ENCODE measurements around the gene PAPPA2.

Gene PAPPA2

GRCh38 chr1:176831150-176831549, 368.2 kb downstream of the PAPPA2 start:
- Histone ChIP-seq H3K27me3 (ENCODE audit: control insufficient read depth, insufficient read depth, low read length) (no peaks in the 10 kb centered on the region), H3K9me3 (ENCODE audit: control insufficient read depth, insufficient read depth, low read length) (no peaks in the 10 kb centered on the region), H3K27ac (ENCODE audit: low read depth, low read length) (no peak overlapping the region), H3K4me3 (ENCODE audit: low read depth, low read length) (no peak overlapping the region), H3K36me3 (ENCODE audit: control insufficient read depth, insufficient read depth, low read length) (no peaks in the 10 kb centered on the region), H3K9ac (ENCODE audit: low read depth, low read length) (no peak overlapping the region), H3K4me1 (ENCODE audit: control insufficient read depth, insufficient read depth, low read length) (no peaks in the 10 kb centered on the region)

- no peaks in the 10 kb centered on the region for H3K27me3 ChIP-seq (ENCODE audit: control insufficient read depth, insufficient read depth, low read length)
- no peaks in the 10 kb centered on the region for H3K4me1 ChIP-seq (ENCODE audit: control insufficient read depth, insufficient read depth, low read length)
- no peak overlapping the region for H3K4me3 ChIP-seq (ENCODE audit: low read depth, low read length)
- no peaks in the 10 kb centered on the region for H3K9me3 ChIP-seq (ENCODE audit: control insufficient read depth, insufficient read depth, low read length)
- H3K27ac ChIP-seq (ENCODE audit: low read depth, low read length) = no peak overlapping the region
- H3K36me3 ChIP-seq (ENCODE audit: control insufficient read depth, insufficient read depth, low read length) = no peaks in the 10 kb centered on the region
- H3K9ac ChIP-seq (ENCODE audit: low read depth, low read length) = no peak overlapping the region
Measured at GRCh38 chr1:176837708-176838107, 374.7 kb downstream of the PAPPA2 start.

- Histone ChIP-seq H3K9ac (ENCODE audit: low read depth, low read length) (no peak overlapping the region), H3K36me3 (ENCODE audit: control insufficient read depth, insufficient read depth, low read length) (no peaks in the 10 kb centered on the region), H3K27me3 (ENCODE audit: control insufficient read depth, insufficient read depth, low read length) (no peaks in the 10 kb centered on the region), H3K9me3 (ENCODE audit: control insufficient read depth, insufficient read depth, low read length) (no peaks in the 10 kb centered on the region), H3K27ac (ENCODE audit: low read depth, low read length) (no peak overlapping the region), H3K4me1 (ENCODE audit: control insufficient read depth, insufficient read depth, low read length) (no peaks in the 10 kb centered on the region), H3K4me3 (ENCODE audit: low read depth, low read length) (no peak overlapping the region)
Measured at GRCh38 chr1:176838276-176838995, 375.5 kb downstream of the PAPPA2 start.

- Histone ChIP-seq H3K4me1 (ENCODE audit: control insufficient read depth, insufficient read depth, low read length) (no peaks in the 10 kb centered on the region), H3K9me3 (ENCODE audit: control insufficient read depth, insufficient read depth, low read length) (no peaks in the 10 kb centered on the region), H3K9ac (ENCODE audit: low read depth, low read length) (no peak overlapping the region)
Measured at GRCh38 chr1:176839216-176839615, 376.2 kb downstream of the PAPPA2 start.

GRCh38 chr1:176841238-176841637, 378.3 kb downstream of the PAPPA2 start:
- H3K4me1 ChIP-seq (ENCODE audit: control insufficient read depth, insufficient read depth, low read length) = peaks cover 4% of the 10 kb centered on the region; the same call in 1 of the 2 replicates
- H3K27me3 ChIP-seq (ENCODE audit: control insufficient read depth, insufficient read depth, low read length) = no peaks in the 10 kb centered on the region
- no peak overlapping the region for H3K9ac ChIP-seq (ENCODE audit: low read depth, low read length)
- H3K4me3 ChIP-seq (ENCODE audit: low read depth, low read length) = no peak overlapping the region
- H3K36me3 ChIP-seq (ENCODE audit: control insufficient read depth, insufficient read depth, low read length) = no peaks in the 10 kb centered on the region
- no peaks in the 10 kb centered on the region for H3K9me3 ChIP-seq (ENCODE audit: control insufficient read depth, insufficient read depth, low read length)
- H3K27ac ChIP-seq (ENCODE audit: low read depth, low read length) = no peak overlapping the region

More at GRCh38 chr1:176839216-176839615, 376.2 kb downstream of the PAPPA2 start:
- Histone ChIP-seq H3K27ac (ENCODE audit: low read depth, low read length) (no peak overlapping the region), H3K4me3 (ENCODE audit: low read depth, low read length) (no peak overlapping the region), H3K36me3 (ENCODE audit: control insufficient read depth, insufficient read depth, low read length) (no peaks in the 10 kb centered on the region), H3K27me3 (ENCODE audit: control insufficient read depth, insufficient read depth, low read length) (no peaks in the 10 kb centered on the region)

GRCh38 chr1:176843352-176844297, 380.6 kb downstream of the PAPPA2 start:
- H3K4me3 ChIP-seq (ENCODE audit: low read depth, low read length) = no peak overlapping the region
- H3K4me1 ChIP-seq (ENCODE audit: control insufficient read depth, insufficient read depth, low read length) = peaks cover 4% of the 10 kb centered on the region; the same call in 1 of the 2 replicates
- no peaks in the 10 kb centered on the region for H3K36me3 ChIP-seq (ENCODE audit: control insufficient read depth, insufficient read depth, low read length)
- H3K27ac ChIP-seq (ENCODE audit: low read depth, low read length) = no peak overlapping the region
- H3K9ac ChIP-seq (ENCODE audit: low read depth, low read length) = no peak overlapping the region
- H3K9me3 ChIP-seq (ENCODE audit: control insufficient read depth, insufficient read depth, low read length) = no peaks in the 10 kb centered on the region
- no peaks in the 10 kb centered on the region for H3K27me3 ChIP-seq (ENCODE audit: control insufficient read depth, insufficient read depth, low read length)

GRCh38 chr1:176847052-176847451, 384.1 kb downstream of the PAPPA2 start:
- no peaks in the 10 kb centered on the region for H3K9me3 ChIP-seq (ENCODE audit: control insufficient read depth, insufficient read depth, low read length)
- no peaks in the 10 kb centered on the region for H3K36me3 ChIP-seq (ENCODE audit: control insufficient read depth, insufficient read depth, low read length)
- H3K27ac ChIP-seq (ENCODE audit: low read depth, low read length) = no peak overlapping the region
- H3K4me1 ChIP-seq (ENCODE audit: control insufficient read depth, insufficient read depth, low read length) = peaks cover 4% of the 10 kb centered on the region; the same call in 1 of the 2 replicates
- no peak overlapping the region for H3K4me3 ChIP-seq (ENCODE audit: low read depth, low read length)
- H3K9ac ChIP-seq (ENCODE audit: low read depth, low read length) = no peak overlapping the region
- H3K27me3 ChIP-seq (ENCODE audit: control insufficient read depth, insufficient read depth, low read length) = no peaks in the 10 kb centered on the region

- Histone ChIP-seq H3K36me3 (ENCODE audit: control insufficient read depth, insufficient read depth, low read length) (no peaks in the 10 kb centered on the region), H3K9ac (ENCODE audit: low read depth, low read length) (no peak overlapping the region), H3K9me3 (ENCODE audit: control insufficient read depth, insufficient read depth, low read length) (no peaks in the 10 kb centered on the region), H3K27me3 (ENCODE audit: control insufficient read depth, insufficient read depth, low read length) (no peaks in the 10 kb centered on the region), H3K4me3 (ENCODE audit: low read depth, low read length) (no peak overlapping the region), H3K4me1 (ENCODE audit: control insufficient read depth, insufficient read depth, low read length) (peaks cover 4% of the 10 kb centered on the region; the same call in 1 of the 2 replicates), H3K27ac (ENCODE audit: low read depth, low read length) (no peak overlapping the region)
Measured at GRCh38 chr1:176849281-176849680, 386.3 kb downstream of the PAPPA2 start.

GRCh38 chr1:176850871-176851270, 387.9 kb downstream of the PAPPA2 start:
- Histone ChIP-seq H3K9ac (ENCODE audit: low read depth, low read length) (no peak overlapping the region), H3K9me3 (ENCODE audit: control insufficient read depth, insufficient read depth, low read length) (no peaks in the 10 kb centered on the region), H3K27me3 (ENCODE audit: control insufficient read depth, insufficient read depth, low read length) (no peaks in the 10 kb centered on the region), H3K27ac (ENCODE audit: low read depth, low read length) (no peak overlapping the region), H3K36me3 (ENCODE audit: control insufficient read depth, insufficient read depth, low read length) (no peaks in the 10 kb centered on the region), H3K4me1 (ENCODE audit: control insufficient read depth, insufficient read depth, low read length) (no peaks in the 10 kb centered on the region), H3K4me3 (ENCODE audit: low read depth, low read length) (no peak overlapping the region)

- no peaks in the 10 kb centered on the region for H3K9me3 ChIP-seq (ENCODE audit: control insufficient read depth, insufficient read depth, low read length)
- no peak overlapping the region for H3K4me3 ChIP-seq (ENCODE audit: low read depth, low read length)
- H3K36me3 ChIP-seq (ENCODE audit: control insufficient read depth, insufficient read depth, low read length) = no peaks in the 10 kb centered on the region
- no peak overlapping the region for H3K27ac ChIP-seq (ENCODE audit: low read depth, low read length)
- no peaks in the 10 kb centered on the region for H3K27me3 ChIP-seq (ENCODE audit: control insufficient read depth, insufficient read depth, low read length)
- H3K4me1 ChIP-seq (ENCODE audit: control insufficient read depth, insufficient read depth, low read length) = no peaks in the 10 kb centered on the region
- no peak overlapping the region for H3K9ac ChIP-seq (ENCODE audit: low read depth, low read length)
Measured at GRCh38 chr1:176852124-176852523, 389.1 kb downstream of the PAPPA2 start.

- H3K36me3 ChIP-seq (ENCODE audit: control insufficient read depth, insufficient read depth, low read length) = no peaks in the 10 kb centered on the region
- no peak overlapping the region for H3K27ac ChIP-seq (ENCODE audit: low read depth, low read length)
- no peak overlapping the region for H3K9ac ChIP-seq (ENCODE audit: low read depth, low read length)
- H3K4me3 ChIP-seq (ENCODE audit: low read depth, low read length) = no peak overlapping the region
- H3K9me3 ChIP-seq (ENCODE audit: control insufficient read depth, insufficient read depth, low read length) = no peaks in the 10 kb centered on the region
- no peaks in the 10 kb centered on the region for H3K4me1 ChIP-seq (ENCODE audit: control insufficient read depth, insufficient read depth, low read length)
- H3K27me3 ChIP-seq (ENCODE audit: control insufficient read depth, insufficient read depth, low read length) = no peaks in the 10 kb centered on the region
Measured at GRCh38 chr1:176853503-176853902, 390.5 kb downstream of the PAPPA2 start.

All from HUES48 (cell line).